Measurements from ENCODE around the gene MAP4K5.

GRCh38 chr14:50394713-50395112 is 137.7 kb downstream of the MAP4K5 start:
- no peak for TF ChIP-seq CTCF (IDR thresholded peaks at IDR 0.05)
- no peak for TF ChIP-seq POLR2A (IDR thresholded peaks at IDR 0.05)
- no peak for TF ChIP-seq POLR2AphosphoS5 (IDR thresholded peaks at IDR 0.05)

Measured in transverse colon (tissue), 4 donors.